Measurements from ENCODE around the gene MYO1E. TPM values are rescaled to one million over a fixed set of nuclear protein-coding genes. Genes with fewer than 3 reads are reported as not detected.

MYO1E gene
- total RNA-seq, 1 experiment from 2014 or later: 68.8 TPM

DNA sequence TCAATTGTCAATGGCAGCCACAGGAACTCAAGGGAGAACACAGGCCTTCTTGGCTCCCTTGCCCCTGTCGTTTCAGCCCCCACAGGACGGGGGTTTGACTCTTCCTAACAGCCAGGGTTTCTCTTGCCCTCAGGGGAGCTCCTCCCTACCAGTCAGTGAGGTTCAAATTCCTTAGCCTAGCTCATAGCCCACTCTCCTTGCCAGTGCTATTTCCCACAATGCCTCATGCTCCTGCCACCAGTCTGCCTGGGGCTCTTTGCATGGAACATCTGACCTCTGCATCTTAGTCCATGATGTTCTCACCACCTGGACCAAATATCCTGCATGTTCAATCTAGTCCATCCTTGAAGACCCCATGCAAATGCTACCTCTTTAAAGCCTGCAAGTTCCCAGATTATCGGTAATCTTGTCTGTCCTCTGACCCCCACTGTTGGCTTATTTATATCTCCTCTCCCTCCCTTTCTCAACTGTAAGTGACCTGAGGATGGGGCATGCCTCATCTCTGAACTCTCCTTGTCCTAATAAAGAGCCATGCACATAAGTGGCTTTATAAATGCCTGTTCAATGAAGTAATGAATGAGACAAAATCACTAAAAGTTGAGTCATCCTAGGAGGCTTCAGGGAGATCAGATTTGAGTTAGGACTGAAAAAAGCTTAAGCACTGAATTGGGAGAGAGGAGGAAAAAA is 78.0 kb downstream of the MYO1E start:
- Histone ChIP-seq H3F3A (ENCODE audit: low read length, unreplicated experiment) (peaks cover 8% of the 10 kb centered on the region), H3K36me3 (ENCODE audit: low read depth, low read length) (no peaks in the 10 kb centered on the region), H3K4me1 (ENCODE audit: insufficient read depth, low read length) (peaks cover 74% of the 10 kb centered on the region), H3K9me2 (replicated peaks; ENCODE audit: low read length) (no peaks in the 10 kb centered on the region), H3K9me3 (ENCODE audit: low read length) (no peaks in the 10 kb centered on the region), H3K4me3 (ENCODE audit: low read length) (peak overlapping the region; percentile 54), H3K27me3 (ENCODE audit: low read length) (no peaks in the 10 kb centered on the region), H4K20me1 (ENCODE audit: low read length) (no peaks in the 10 kb centered on the region), H3K9ac (ENCODE audit: low read length) (peak overlapping the region; percentile 76), H3K79me2 (ENCODE audit: low read length) (peaks cover 87% of the 10 kb centered on the region), H3K27ac (ENCODE audit: low read length) (peak overlapping the region; percentile 100), H2AFZ (ENCODE audit: low read length) (no peak overlapping the region), H3K4me2 (ENCODE audit: low read length) (peak overlapping the region; percentile 80)
- TF ChIP-seq, protein P1, sequence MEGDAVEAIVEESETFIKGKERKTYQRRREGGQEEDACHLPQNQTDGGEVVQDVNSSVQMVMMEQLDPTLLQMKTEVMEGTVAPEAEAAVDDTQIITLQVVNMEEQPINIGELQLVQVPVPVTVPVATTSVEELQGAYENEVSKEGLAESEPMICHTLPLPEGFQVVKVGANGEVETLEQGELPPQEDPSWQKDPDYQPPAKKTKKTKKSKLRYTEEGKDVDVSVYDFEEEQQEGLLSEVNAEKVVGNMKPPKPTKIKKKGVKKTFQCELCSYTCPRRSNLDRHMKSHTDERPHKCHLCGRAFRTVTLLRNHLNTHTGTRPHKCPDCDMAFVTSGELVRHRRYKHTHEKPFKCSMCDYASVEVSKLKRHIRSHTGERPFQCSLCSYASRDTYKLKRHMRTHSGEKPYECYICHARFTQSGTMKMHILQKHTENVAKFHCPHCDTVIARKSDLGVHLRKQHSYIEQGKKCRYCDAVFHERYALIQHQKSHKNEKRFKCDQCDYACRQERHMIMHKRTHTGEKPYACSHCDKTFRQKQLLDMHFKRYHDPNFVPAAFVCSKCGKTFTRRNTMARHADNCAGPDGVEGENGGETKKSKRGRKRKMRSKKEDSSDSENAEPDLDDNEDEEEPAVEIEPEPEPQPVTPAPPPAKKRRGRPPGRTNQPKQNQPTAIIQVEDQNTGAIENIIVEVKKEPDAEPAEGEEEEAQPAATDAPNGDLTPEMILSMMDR (conservative IDR thresholded peaks at IDR 0.05; ENCODE audit: low read depth, low read length): no peak
- TF ChIP-seq EZH2 (IDR thresholded peaks at IDR 0.05; ENCODE audit: low read length, unreplicated experiment): no peak
- TF ChIP-seq EZH2phosphoT487 (IDR thresholded peaks at IDR 0.05; ENCODE audit: borderline replicate concordance, low read length): no peak
- BruUV-seq (replicated peaks): TSS peak; percentile 16
- POLR2A ChIA-PET (ENCODE audit: unreplicated experiment): no interaction called here
- CTCF ChIA-PET: interaction anchor here (0.6 kb wide), 1 partner anchor 189 kb away, joined by 5 read pairs; no protein-coding TSS in a partner anchor
- intact Hi-C loops (cut with micrococcal nuclease): no loop called here
- DNase-seq: peak; percentile 90
- peak; percentile 68 for ATAC-seq

DNA sequence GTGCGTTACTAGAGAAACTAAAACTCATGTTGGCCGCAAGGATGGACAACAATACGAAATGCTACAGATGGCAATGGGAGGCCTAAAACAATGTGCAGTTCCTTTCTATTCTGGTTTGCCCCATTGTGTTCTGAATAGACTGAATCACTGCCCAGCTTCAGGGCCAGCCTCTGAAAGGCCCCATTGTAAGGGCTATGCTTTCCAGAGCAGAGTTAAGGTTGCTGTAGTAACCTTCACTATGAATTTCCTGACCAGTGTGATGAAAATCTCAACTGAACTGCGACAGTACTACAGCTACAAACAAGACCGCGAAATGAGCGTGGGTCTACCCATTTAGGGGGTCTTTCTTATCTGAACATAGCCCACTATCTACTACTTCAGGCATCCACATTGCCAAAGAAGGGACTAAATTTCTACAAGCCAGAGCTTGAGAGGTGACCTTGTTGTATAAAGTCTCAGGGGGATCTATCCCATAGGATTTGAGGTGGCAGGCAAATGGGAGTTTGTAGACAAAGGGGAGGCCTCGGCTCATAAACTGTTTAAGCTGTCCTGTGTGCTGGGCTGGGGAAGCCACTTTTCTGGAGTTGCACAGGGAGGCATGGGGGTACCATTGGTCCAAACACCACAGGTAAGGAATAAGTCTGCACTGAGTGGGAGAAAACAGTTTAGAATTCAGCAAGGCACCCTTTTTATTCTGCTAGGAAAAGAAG is 80.1 kb downstream of the MYO1E start:
- Histone ChIP-seq H3K36me3 (ENCODE audit: low read depth, low read length) (no peaks in the 10 kb centered on the region), H3K9me3 (ENCODE audit: low read length) (no peaks in the 10 kb centered on the region), H3K4me1 (ENCODE audit: insufficient read depth, low read length) (peaks cover 53% of the 10 kb centered on the region), H3K9ac (ENCODE audit: low read length) (no peak overlapping the region), H3K79me2 (ENCODE audit: low read length) (peaks cover 87% of the 10 kb centered on the region), H3K27ac (ENCODE audit: low read length) (peak overlapping the region; percentile 20; the same call in 1 of the 2 replicates), H3F3A (ENCODE audit: low read length, unreplicated experiment) (peaks cover 8% of the 10 kb centered on the region), H3K4me3 (ENCODE audit: low read length) (no peak overlapping the region), H3K9me2 (replicated peaks; ENCODE audit: low read length) (no peaks in the 10 kb centered on the region), H2AFZ (ENCODE audit: low read length) (no peak overlapping the region), H3K4me2 (ENCODE audit: low read length) (0 out of 2 replicates have a peak overlapping the region, but pooled peaks have one; percentile 13), H3K27me3 (ENCODE audit: low read length) (no peaks in the 10 kb centered on the region), H4K20me1 (ENCODE audit: low read length) (no peaks in the 10 kb centered on the region)
- DNase-seq: peak; percentile 42
- CTCF ChIA-PET: no interaction called here
- no TSS peak for BruUV-seq (replicated peaks)
- TF ChIP-seq EZH2 (IDR thresholded peaks at IDR 0.05; ENCODE audit: low read length, unreplicated experiment): no peak
- TF ChIP-seq EZH2phosphoT487 (IDR thresholded peaks at IDR 0.05; ENCODE audit: borderline replicate concordance, low read length): no peak
- TF ChIP-seq, protein P1 (conservative IDR thresholded peaks at IDR 0.05; ENCODE audit: low read depth, low read length): no peak
- POLR2A ChIA-PET (ENCODE audit: unreplicated experiment): no interaction called here
- intact Hi-C loops (cut with micrococcal nuclease): no loop called here
- ATAC-seq: peak; percentile 45; the same call in 1 of the 2 replicates
